HG03175 (cell line): ENCODE measurements around the gene KRT20.
"Not testable (repeated sequence)": the region's sequence is repeated elsewhere in the genome, so short reads cannot be mapped to it uniquely, and the experiment has no call there.

Source experiments
- ATAC-seq: cut with Tn5 transposase; IDR thresholded peaks from one replicate; pipeline ENCODE4 v1.9.1; 2021; ENCODE audit warnings: mild to moderate bottlenecking, moderate library complexity; ENCODE audit not compliant: unreplicated experiment

The KRT20 gene

DNA sequence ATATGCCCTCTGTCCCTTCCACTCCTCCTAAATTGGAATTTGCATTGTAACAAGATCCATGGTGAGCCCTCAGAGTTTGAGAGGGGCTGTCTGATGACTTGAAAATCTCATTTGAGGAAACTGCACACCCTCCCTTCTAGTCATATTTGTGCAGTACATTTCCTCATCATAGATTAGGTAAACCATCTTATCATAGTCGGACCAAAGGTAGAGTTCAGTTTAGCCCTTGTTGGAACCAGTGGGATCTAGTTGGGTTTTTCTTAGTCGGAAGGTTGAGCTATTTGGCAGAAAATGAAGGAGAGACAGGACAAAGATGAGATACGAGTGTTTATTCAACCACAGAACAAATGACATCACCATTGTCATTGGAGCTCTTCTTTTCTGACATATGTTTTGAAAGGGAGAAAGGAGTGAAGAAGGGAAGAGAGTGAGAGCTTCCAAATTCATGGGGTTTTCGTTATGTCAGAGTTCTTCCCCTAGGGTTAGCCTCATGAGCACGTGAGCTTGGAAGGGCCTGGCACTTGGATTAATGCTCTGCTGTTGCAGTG, 15.8 kb upstream of the KRT20 start:
- no peak for ATAC-seq

DNA sequence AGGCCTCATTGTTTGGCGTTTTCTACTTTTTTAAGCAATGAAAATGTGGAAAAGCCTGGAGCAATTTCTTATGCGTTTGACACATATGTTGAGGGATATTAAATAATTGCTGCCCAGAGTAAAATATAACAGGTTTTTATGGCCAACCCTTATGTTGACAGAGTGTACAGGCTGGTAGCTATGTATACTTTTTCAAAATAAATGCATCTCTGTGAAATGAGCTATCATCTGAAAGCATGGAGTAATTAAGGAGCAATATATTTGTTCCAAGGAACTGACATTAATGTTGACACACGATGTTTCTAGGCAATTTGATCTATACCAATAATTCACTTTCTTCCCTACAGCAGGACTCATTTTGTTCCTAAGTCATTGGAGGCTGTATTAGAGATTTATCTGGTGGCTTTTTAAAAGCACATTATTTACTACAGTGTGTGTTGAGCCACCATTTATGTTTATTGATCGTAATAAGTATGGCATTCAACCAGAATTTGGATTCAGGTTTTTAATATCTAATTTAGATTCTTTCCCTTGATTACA, 11.9 kb upstream of the KRT20 start:
- ATAC-seq, result no peak

DNA sequence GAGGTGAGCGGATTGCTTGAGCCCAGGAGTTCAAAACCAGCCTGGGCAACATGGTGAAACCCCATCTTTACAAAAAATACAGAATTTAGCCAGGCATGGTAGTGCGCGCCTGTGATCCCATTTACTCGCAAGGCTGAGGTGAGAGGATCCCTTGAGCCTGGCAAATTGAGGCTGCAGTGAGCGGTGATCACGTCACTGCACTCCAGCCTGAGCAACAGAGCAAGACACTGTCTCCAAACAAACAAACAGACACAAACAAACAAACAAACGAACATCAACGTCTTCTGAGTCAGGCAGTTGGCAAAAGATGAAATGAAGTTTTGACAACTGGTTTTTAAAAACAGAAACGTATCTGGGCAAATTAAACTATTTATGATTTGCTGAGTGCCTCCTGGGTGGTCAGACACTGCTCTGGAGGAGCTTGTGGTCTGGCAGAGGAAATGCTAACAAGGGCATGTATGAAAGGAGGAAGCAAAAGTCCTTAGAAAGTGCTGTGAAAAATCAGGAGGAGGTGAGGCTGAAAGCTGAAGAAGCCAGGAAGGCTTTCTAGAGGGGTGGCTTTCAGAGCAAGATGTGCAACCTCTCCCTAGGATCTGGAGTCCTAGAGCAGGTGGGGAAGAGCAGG, 10.2 kb upstream of the KRT20 start:
- ATAC-seq, result no peak

DNA sequence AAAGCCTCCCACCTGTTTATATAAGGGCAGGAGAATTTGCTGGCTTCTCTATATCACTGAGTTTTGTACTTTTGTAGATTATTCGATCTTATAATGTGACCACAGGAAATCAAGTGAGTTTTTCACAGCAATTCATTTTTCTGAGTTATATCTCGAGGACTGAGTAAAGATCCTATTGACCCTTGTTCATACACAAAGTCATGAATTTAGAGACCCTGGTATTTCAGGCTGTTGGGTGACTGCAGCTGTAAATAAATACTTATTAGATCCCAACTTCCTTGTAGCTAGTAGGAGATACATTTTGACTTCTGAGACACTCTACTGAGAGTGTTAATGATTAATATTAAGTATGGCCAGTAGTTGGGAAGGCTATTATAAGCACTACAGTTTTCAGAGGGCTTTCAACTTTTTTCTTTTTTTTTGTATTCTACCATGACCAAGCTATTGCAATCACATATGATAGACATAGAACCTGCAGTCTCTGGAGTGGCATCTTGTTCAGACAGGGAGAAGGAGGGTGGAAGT, 3.2 kb upstream of the KRT20 start:
- no peak for ATAC-seq

DNA sequence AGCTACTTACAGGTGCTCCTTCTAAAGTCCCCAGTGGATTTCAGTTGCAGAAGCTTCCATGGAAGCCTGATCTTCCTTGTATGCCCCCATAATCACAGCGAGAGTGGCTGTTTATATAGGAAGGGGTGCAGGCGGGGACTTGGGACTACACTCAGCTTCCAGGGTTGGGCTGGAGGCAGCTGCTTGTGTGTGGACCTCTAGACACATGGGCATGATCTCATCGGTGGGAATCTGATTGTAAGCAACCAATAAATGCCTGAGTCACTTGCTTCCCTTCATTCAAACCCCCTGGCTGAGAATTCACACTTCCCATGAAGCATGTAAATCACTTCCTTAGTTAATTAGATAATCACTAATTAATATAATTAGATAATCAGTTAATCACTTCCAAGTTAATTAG, 1.0 kb upstream of the KRT20 start:
- ATAC-seq, result no peak

DNA sequence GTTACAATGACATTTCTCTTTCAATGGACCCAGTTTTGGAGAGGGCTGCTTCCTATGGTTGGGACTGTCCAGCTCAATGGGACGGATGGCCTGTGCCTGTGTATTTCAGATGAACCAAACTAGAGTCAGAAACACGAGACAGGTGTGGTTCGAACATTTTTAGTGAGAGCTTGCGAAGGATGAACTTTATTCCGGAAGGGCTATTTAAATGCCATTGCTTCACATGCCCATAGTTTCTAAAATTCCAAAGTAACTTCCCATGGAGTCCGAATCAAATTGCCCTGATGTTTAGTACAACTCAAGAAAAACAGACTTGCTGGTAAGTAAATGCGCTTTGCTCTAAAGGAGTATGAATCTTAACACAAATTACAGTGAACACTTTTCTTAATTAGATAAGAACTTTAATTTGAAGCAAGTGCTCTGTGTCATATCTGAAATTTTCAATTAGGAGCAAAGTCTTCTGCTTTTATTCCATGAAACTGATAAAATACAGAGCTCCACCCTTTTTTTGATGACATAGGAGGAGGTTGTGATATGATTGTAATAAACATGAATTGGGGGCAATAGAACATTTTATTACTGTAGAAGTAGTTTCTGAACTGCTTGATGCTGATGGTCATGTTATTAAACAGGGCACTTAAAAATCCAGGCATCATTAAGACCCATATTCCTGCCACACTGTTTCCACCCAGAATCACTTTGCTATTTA, 1.3 kb downstream of the KRT20 start:
- ATAC-seq, result no peak

DNA sequence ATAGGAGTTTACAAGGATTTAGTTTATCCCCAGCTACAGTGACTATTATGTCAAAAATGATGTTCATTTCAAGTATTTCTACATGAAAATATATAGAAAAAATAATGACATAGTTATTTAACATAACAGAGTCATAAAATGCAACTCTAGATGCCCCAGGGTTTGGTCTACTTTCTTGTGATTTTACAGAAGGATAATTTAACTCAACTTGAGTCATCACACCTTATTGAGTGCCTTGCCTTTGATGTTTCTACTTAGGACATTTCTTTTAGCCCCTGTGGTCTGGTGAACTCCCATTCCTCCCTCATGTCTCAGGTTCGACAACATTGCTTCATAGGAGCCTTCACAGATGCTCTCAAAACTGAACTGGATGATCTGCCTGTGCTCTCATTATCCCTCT, 2.0 kb downstream of the KRT20 start:
- no peak for ATAC-seq

DNA sequence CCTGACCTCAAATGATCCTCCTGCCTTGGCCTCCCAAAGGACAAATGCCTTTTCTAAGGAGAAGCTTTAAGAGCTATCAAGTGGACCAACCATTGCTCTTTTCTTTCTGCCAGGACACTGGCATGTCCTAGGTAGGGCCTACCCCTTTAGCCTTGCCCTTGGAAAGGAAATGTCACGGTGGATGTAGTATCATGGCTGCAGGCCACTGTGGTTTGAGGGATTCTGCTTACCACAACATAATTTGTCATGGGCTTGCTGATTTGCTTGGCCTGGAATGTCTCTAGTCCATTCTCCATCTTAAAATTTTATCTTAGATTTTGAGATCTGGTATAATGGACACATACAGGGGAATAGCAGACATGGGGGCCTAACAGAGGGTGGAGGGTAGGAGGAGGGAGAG, 6.0 kb downstream of the KRT20 start:
- ATAC-seq, result no peak

DNA sequence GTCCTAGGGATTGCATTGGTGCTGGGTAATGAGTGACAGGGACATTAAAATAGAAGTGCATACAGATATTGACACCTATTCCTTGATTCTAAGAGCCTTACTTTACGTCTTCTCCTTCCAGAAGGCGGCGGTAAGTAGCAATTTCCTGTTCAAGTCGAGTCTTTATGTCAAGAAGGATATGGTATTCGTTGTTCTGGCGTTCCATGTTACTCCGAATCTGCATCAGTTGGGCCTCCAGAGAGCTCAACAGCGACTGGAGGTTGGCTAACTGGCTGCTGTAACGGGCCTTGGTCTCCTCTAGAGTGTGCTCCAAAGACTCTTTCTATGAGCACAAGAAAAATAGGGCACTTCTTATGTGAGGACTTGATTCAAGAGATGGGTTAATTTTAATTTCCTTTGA, 7.0 kb downstream of the KRT20 start:
- no peak for ATAC-seq

DNA sequence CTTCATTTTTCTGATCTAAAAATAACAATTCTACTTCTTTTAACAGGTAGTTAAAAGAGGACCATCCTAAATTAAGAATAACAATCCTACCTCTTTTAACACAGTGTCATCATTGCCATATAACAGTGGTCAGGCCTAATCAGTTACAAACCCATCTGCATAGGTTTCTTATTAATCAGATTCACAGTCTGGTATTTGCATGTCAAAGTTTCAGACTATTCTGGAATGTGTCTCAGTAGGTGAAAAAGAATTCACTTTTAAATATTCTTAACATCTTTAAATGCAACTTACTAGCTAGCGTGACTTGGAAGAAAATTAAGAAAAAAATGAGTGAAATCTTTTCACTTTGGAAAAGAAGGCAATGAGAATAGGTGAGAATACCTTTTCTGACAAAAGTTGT, 11.2 kb downstream of the KRT20 start:
- no peak for ATAC-seq

DNA sequence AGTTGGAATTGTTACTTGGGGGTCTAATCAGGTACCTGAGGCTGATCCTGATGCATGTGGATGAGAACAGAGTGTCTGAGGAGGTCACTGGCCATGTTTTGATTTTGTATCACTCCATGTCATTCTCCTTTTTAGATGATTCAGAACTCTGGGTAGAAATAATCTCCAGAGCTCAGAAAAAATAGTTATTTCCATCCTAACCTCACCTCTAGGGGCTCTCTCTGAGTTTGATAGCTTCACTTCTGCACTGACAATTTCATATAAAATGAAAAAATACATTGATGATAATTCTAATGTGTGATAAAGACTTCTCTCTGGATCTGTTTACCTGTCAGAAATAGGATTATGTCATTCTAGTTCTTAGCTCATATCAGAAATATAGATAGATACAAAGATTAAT, 11.8 kb downstream of the KRT20 start:
- ATAC-seq, result no peak

DNA sequence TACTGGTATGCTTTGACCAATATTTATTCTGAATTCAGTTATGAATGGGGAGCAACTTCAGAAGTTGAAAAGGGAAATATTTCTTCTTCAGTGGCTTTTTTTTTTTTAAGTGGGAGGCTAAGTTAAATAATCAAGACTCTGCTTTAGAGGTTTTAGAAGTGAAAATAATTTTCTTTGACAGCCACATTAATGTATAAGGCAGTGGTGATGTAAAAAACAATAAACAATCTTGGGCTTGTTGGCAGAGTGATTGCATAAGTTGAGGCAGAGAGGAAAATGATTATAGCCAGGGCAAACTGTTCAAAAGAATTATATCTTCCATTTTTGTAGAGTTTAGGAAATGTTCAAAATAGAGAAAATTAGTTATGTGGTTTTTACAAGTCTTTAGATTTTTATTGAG, 12.6 kb downstream of the KRT20 start:
- no peak for ATAC-seq

DNA sequence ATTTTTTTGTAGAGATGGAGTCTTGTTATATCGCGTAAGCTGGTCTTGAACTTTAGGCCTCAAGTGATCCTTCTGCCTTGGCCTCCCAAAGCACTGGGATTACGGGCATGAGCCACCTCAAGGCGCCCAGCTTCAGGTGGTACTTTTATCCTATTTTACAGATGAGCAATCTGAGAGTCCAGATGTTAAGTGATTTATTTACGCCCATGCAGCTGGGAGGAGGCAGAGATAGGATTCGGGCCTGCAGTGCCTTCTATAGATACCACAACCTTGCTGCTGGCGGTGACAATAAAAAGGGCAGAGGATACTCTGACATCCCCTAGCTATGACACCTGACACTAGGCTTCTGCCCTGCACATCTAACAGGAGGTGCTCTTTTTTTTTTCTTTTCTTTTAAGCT, 13.7 kb downstream of the KRT20 start:
- ATAC-seq, result no peak

DNA sequence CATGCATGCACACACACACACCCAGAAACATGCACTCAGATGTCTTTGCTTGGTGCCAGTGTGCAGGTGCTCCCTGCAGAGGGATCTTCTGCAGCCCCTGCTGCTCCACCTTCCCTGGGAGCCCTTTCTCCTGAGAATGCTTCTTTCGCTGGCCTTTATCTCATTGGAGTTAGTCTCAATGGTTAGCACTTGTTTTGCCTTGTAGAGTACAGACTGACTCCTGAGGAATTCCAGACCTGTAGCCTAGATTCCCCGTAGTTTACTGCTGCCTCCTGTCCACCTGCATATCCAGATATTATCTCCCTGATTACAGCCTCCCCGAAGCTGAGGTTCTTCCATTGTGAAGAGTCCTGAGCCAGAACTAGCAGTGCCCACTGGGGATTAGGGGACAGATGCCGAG, 14.9 kb downstream of the KRT20 start:
- ATAC-seq, result no peak

DNA sequence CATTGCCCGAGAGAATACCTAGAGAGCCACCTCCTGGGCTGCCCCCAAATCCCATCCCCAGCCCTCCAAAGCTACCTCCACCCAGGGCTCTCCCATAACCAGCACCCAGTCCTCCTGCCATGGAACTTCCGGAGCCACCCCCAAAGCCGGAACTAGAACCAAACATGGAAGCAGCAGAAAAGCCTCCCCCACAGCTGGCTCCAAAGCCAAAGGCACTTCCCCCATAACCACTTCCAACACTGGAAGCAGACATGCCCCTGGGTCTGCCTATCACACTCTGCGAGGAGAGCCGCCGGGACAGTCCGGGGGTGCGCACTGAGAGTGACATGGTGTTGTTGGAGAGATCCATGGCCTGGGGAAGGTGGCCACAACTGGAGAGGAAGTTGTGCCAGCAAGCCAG, 18.2 kb downstream of the KRT20 start, which contains the start of gene KRT12:
TSS of gene KRT12 (minus strand) at position 386 of the 400 bp plus-strand sequence. CDS start at position 349, 37 bp downstream.
- ATAC-seq, result no peak

DNA sequence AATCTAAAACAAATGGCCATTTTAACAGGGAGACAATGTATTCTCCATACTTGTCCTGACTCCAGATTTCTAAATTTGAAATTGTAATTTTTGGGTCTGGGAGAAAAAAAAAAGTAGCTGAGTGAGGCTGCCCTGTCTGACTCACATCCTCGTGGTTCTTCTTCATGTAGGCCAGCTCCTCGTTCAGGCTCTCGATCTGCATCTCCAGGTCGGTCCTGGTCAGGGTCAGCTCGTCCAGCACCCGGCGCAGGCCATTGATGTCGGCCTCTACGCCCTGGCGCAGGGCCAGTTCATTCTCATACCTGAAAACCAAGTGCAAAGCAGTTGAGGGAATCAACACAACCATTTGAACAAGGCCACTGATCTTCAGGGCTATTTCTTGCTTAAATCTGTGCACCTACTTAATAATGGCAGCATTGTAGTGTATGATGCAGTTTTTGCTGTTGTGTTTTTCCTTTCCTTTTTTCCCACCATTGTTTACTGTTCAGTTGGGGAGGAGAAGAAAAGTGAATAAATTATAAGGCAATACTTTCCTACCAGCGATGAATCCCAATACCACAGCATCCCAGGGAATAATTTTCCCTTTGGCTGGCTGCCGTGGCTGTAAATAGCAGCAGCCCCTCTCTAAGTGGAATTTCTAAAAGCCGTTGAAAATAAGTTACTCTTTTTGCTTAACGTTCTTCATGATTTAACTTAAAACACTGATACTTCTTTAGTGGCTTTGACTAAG, 20.2 kb downstream of the KRT20 start:
- ATAC-seq, result no peak

DNA sequence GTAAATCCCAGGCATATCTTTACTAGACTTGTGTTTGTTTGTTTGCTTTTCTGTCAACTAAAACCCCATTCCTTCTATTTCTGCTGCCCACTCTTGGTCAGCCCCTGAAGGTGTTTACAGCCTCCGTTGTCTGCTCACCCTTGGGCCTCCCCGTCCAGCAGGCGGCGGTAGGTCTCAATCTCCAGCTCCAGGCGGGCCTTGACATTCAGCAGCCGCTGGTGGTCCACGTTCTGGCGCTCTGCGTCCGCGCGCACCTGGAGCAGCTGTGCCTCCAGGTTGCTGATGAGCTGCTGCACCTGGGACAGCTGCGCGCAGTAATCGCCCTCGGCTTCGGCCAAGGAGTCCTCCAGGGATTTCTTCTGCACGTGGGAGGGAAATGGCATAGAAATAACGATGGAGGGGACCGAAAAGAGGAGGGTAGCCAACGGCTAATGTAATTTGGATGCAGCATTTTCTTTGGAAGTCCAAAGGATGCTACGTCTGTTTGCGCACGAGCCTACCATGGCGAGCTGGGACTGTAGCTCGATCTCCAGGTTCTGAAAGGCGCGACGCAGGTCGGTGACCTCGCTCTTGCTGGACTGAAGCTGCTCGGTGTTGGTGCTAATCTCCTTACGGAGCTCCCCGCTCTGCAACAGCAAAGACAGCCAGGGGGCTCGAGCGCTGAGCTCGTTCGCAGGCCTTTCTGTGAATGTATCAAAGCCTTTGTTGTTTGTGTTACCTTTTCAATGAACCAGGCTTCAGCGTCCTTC, 21.9 kb downstream of the KRT20 start:
- no peak for ATAC-seq

DNA sequence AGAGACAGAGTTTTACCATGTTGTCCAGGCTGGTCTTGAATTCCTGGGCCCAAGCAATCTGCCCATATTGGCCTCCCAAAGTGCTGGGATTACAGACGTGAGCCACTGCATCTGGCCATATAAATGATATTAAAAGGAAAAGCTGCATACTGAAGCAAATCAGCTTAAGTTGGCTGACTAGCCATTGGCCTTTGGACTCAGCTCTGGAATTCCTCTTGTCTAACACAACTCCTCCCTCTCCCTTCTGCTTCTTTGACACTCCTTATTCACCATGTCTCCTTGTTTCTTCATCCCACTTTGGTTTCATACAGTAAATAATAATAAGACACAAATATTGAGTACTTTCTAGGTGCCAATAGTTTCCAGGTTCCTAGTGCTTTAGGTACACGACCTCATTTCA, 25.5 kb downstream of the KRT20 start:
- ATAC-seq, result no peak

DNA sequence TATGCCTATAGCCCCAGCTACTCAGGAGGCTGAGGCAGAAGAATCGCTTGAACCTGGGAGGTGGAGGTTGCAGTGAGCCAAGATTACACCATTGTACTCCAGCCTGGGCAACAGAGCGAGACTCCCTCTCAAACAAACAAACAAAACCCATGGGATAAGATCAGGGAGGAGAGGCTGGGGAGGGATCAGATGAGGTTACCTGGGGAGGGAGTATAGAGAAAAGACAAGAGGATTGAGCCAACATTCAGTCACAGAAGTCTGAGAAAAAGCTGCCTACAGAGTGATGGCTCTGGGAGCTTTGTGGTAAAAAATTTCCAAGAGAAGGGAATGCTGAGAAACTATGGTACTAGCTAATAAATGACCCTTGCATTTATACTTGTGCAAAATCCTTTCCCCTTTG, 26.4 kb downstream of the KRT20 start:
- ATAC-seq, result not testable (repeated sequence)

DNA sequence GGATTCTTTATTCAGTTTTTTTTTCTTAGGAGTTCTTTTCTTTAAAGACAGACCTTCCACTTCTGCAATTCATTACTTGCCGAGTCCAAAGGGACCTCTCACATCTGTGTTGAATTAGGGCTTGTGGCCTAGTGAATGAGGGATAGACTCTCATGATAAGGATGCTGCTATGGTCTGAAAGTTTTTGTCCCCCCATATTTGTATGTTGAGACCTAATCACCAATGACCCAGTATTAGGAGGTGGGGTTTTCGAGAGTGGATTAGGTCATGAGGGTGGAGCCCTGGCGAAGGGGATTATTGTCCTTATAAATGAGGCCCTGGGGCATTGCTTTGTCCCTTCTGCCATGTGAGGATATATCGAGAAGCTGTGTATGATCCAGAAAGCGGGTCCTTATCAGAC, 27.5 kb downstream of the KRT20 start:
- ATAC-seq, result no peak
